GM23338 (cell line): Measurements from ENCODE around the gene CEP44. TPM values are rescaled to one million over a fixed set of nuclear protein-coding genes. Genes with fewer than 3 reads are reported as not detected.

ENCODE experiments used
- ATAC-seq: fragments of 200-7000 bp; cut with Tn5 transposase; 3 replicates; pipeline ENCODE4 v1.9.1; 2020
- DNase-seq: peaks from one replicate; pipeline ENCODE4 v3.0.0-alpha.2; 2015; ENCODE audit warnings: low spot score
- H2AFZ ChIP-seq: fragments of 200-600 bp; sonication (generic); 2 replicates; pipeline ENCODE4 v1.8.0; 2016; ENCODE audit warnings: antibody characterized with exemption, mild to moderate bottlenecking, moderate library complexity
- H3F3A ChIP-seq: fragments of 200-600 bp; sonication (generic); replicated peaks from 2 replicates; pipeline ENCODE4 v1.8.0; 2017; ENCODE audit warnings: antibody characterized with exemption, mixed run types, low read depth
- H3K27ac ChIP-seq: fragments of 200-600 bp; sonication (generic); 2 replicates; pipeline ENCODE4 v1.6.1; 2016; ENCODE audit warnings: low read depth
- H3K27me3 ChIP-seq: fragments of 200-600 bp; sonication (generic); 2 replicates; pipeline ENCODE4 v1.8.0; 2016; ENCODE audit warnings: mild to moderate bottlenecking, mixed run types, moderate library complexity; ENCODE audit not compliant: insufficient read depth
- H3K36me3 ChIP-seq: fragments of 200-600 bp; sonication (generic); 2 replicates; pipeline ENCODE4 v1.8.0; 2016; ENCODE audit warnings: mild to moderate bottlenecking; ENCODE audit not compliant: insufficient read depth
- H3K4me1 ChIP-seq: fragments of 200-600 bp; sonication (generic); 2 replicates; pipeline ENCODE4 v1.8.0; 2016; ENCODE audit warnings: mild to moderate bottlenecking, moderate library complexity; ENCODE audit not compliant: insufficient read depth
- H3K4me2 ChIP-seq: fragments of 200-600 bp; sonication (generic); 2 replicates; pipeline ENCODE4 v1.7.1; 2017; ENCODE audit warnings: mixed run types
- H3K4me3 ChIP-seq: fragments of 200-600 bp; sonication (generic); 2 replicates; pipeline ENCODE4 v1.6.1; 2016; ENCODE audit warnings: mixed run types
- H3K79me2 ChIP-seq: fragments of 200-600 bp; sonication (generic); replicated peaks from 2 replicates; pipeline ENCODE4 v1.8.0; 2017; ENCODE audit warnings: mild to moderate bottlenecking; ENCODE audit not compliant: insufficient read depth
- H3K9me2 ChIP-seq: fragments of 200-600 bp; sonication (generic); 2 replicates; pipeline ENCODE4 v1.8.0; 2017; ENCODE audit not compliant: insufficient read depth
- H4K20me1 ChIP-seq: fragments of 200-600 bp; sonication (generic); replicated peaks from 2 replicates; pipeline ENCODE4 v1.8.0; 2017; ENCODE audit warnings: mild to moderate bottlenecking; ENCODE audit not compliant: insufficient read depth
- H3K27ac Mint-ChIP-seq: 2 replicates; pipeline ENCODE4 v1.8.0; 2020; ENCODE audit warnings: inconsistent platforms, mild to moderate bottlenecking, moderate library complexity, mixed read lengths
- H3K27me3 Mint-ChIP-seq: 3 replicates; pipeline ENCODE4 v1.8.0; 2022; ENCODE audit warnings: low read depth, mild to moderate bottlenecking, moderate library complexity, mixed read lengths, inconsistent platforms; ENCODE audit not compliant: insufficient read depth, poor library complexity
- H3K36me3 Mint-ChIP-seq: 3 replicates; pipeline ENCODE4 v1.8.0; 2021; ENCODE audit warnings: low read depth, mild to moderate bottlenecking, inconsistent platforms, moderate library complexity, mixed read lengths
- H3K4me1 Mint-ChIP-seq: 3 replicates; pipeline ENCODE4 v1.8.0; 2020; ENCODE audit warnings: mild to moderate bottlenecking, inconsistent platforms, mixed read lengths
- H3K4me3 Mint-ChIP-seq: 3 replicates; pipeline ENCODE4 v1.8.0; 2021; ENCODE audit warnings: moderate library complexity, mild to moderate bottlenecking, inconsistent platforms, mixed read lengths
- H3K9me3 Mint-ChIP-seq: 3 replicates; pipeline ENCODE4 v1.8.0; 2020; ENCODE audit warnings: moderate library complexity, mild to moderate bottlenecking, inconsistent platforms, mixed read lengths
- CREB1 ChIP-seq: fragments of 250-450 bp; sonication (Bioruptor Pico); IDR thresholded peaks from 2 replicates; pipeline ENCODE4 v1.5.0; 2020; ENCODE audit warnings: low read depth, mild to moderate bottlenecking, moderate library complexity
- EZH2 ChIP-seq: fragments of 200-600 bp; sonication (generic); IDR thresholded peaks from one replicate; pipeline ENCODE4 v1.8.0; 2017; ENCODE audit warnings: antibody characterized with exemption, mild to moderate bottlenecking, low read depth; ENCODE audit not compliant: unreplicated experiment
- EZH2phosphoT487 ChIP-seq: fragments of 200-600 bp; sonication (generic); IDR thresholded peaks from one replicate; pipeline ENCODE4 v1.8.1; 2018; ENCODE audit warnings: antibody characterized with exemption; ENCODE audit not compliant: unreplicated experiment
- NANOG ChIP-seq: IDR thresholded peaks from 2 replicates; pipeline ENCODE4 v1.6.1; 2016; ENCODE audit warnings: antibody characterized with exemption, borderline replicate concordance
- POLR2AphosphoS5 ChIP-seq: IDR thresholded peaks from 2 replicates; pipeline ENCODE4 v1.6.1; 2016; ENCODE audit warnings: antibody characterized with exemption, low read depth
- STAT1 ChIP-seq: IDR thresholded peaks from one replicate; pipeline ENCODE4 v1.6.1; 2016; ENCODE audit warnings: antibody characterized with exemption; ENCODE audit not compliant: unreplicated experiment
- polyA plus RNA-seq: library from polyadenylated mRNA; unstranded; fragments of >200 nt; fragmentation: Nextera tagmentation; extraction: Ambion mirVana; gene quantifications from 2 replicates; pipeline ENCODE4 v1.2.1, GENCODE V29; 2016
- total RNA-seq: library from RNA; depleted of rRNA; stranded (reverse); fragments of >200 nt; shearing (Covaris generic); gene quantifications from 2 replicates; pipeline ENCODE4 v1.2.3, GENCODE V29; 2014
- TF ChIP-seq, protein P1 (sequence below), 2 experiments: fragments of 200-600 bp in 1 of 2; sonication (generic) in 1 of 2; conservative IDR thresholded peaks; 2 replicates each; pipeline versions ENCODE4 v1.5.1 to v1.6.1; 2016 to 2017; ENCODE audit warnings: antibody characterized with exemption in 2 of 2, low read depth in 2 of 2, mild to moderate bottlenecking in 2 of 2, moderate library complexity in 1 of 2
- TF ChIP-seq, protein P2 (sequence below): IDR thresholded peaks from one replicate; pipeline ENCODE4 v1.6.1; 2018; ENCODE audit warnings: antibody characterized with exemption; ENCODE audit not compliant: unreplicated experiment

CEP44 gene
- total and polyA plus RNA-seq, 2 experiments from 2014 or later = 12.1 to 17.4 TPM

DNA sequence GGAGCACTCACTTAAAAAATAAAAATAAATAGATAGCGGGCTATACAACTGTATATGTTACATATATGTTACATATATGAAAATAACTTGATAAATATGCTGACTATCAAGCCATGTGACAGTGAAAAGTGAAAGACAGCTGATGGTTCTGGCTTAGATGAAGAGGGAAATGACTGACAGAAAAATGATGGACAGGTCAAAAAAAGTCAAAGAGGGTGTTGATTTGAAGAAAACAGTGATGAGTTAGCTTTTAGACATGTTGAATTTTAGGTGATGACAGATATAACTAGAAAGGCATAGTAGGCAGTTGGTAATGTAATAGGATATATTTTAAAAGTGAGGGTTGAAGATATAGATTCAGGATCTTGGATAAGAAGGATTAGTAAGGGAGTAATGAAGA is 38.0 kb upstream of the CEP44 start (continued):
- TF ChIP-seq, protein P1, sequence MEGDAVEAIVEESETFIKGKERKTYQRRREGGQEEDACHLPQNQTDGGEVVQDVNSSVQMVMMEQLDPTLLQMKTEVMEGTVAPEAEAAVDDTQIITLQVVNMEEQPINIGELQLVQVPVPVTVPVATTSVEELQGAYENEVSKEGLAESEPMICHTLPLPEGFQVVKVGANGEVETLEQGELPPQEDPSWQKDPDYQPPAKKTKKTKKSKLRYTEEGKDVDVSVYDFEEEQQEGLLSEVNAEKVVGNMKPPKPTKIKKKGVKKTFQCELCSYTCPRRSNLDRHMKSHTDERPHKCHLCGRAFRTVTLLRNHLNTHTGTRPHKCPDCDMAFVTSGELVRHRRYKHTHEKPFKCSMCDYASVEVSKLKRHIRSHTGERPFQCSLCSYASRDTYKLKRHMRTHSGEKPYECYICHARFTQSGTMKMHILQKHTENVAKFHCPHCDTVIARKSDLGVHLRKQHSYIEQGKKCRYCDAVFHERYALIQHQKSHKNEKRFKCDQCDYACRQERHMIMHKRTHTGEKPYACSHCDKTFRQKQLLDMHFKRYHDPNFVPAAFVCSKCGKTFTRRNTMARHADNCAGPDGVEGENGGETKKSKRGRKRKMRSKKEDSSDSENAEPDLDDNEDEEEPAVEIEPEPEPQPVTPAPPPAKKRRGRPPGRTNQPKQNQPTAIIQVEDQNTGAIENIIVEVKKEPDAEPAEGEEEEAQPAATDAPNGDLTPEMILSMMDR (conservative IDR thresholded peaks at IDR 0.05; ENCODE audit: low read depth in 2 of 2) = no peak
- no peak for TF ChIP-seq POLR2AphosphoS5
- TF ChIP-seq, protein P2, sequence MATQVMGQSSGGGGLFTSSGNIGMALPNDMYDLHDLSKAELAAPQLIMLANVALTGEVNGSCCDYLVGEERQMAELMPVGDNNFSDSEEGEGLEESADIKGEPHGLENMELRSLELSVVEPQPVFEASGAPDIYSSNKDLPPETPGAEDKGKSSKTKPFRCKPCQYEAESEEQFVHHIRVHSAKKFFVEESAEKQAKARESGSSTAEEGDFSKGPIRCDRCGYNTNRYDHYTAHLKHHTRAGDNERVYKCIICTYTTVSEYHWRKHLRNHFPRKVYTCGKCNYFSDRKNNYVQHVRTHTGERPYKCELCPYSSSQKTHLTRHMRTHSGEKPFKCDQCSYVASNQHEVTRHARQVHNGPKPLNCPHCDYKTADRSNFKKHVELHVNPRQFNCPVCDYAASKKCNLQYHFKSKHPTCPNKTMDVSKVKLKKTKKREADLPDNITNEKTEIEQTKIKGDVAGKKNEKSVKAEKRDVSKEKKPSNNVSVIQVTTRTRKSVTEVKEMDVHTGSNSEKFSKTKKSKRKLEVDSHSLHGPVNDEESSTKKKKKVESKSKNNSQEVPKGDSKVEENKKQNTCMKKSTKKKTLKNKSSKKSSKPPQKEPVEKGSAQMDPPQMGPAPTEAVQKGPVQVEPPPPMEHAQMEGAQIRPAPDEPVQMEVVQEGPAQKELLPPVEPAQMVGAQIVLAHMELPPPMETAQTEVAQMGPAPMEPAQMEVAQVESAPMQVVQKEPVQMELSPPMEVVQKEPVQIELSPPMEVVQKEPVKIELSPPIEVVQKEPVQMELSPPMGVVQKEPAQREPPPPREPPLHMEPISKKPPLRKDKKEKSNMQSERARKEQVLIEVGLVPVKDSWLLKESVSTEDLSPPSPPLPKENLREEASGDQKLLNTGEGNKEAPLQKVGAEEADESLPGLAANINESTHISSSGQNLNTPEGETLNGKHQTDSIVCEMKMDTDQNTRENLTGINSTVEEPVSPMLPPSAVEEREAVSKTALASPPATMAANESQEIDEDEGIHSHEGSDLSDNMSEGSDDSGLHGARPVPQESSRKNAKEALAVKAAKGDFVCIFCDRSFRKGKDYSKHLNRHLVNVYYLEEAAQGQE = no peak

DNA sequence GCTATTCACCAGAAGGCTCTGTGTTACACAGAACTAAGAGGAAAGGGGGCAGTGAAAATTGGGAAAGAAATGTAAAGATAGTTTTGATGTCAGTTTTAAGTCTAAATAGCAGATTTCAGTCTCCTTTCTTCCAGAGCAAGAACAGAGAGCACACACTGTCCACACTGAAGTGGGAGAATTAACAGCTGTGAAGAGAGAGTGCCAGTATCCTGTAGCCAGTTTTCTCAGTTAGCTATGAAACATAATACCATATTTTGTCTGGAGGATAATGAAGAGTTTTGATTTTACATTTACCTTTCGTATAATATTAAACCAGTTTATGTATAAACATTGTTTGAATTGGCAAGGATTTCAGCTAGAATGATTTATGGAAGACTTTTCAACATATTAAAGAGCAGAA is 35.3 kb upstream of the CEP44 start:
- Histone ChIP-seq H2AFZ (no peak overlapping the region), H3K4me1 (no peaks in the 10 kb centered on the region), H3K79me2 (no peaks in the 10 kb centered on the region), H4K20me1 (no peaks in the 10 kb centered on the region), H3K27ac (no peak overlapping the region), H3K36me3 (no peaks in the 10 kb centered on the region), H3K4me2 (no peak overlapping the region), H3K9me2 (no peaks in the 10 kb centered on the region), H3K27me3 (no peaks in the 10 kb centered on the region), H3F3A (no peaks in the 10 kb centered on the region), H3K4me3 (no peak overlapping the region)
- Mint-ChIP-seq H3K36me3 (no peaks in the 10 kb centered on the region), H3K9me3 (no peaks in the 10 kb centered on the region), H3K27ac (no peak overlapping the region), H3K4me1 (no peaks in the 10 kb centered on the region), H3K4me3 (no peak overlapping the region), H3K27me3 (no peaks in the 10 kb centered on the region)
- ATAC-seq = no peak
- DNase-seq = no peak
- TF ChIP-seq, protein P1 (conservative IDR thresholded peaks at IDR 0.05; ENCODE audit: low read depth in 2 of 2) = no peak
- TF ChIP-seq EZH2 (no peak), NANOG (no peak), POLR2AphosphoS5 (no peak), STAT1 (no peak), EZH2phosphoT487 (no peak), CREB1 (no peak)
- TF ChIP-seq, protein P2 = no peak
